ENCODE results near the gene ARHGEF6. TPM values are rescaled to one million over a fixed set of nuclear protein-coding genes. Genes with fewer than 3 reads are reported as not detected.

The ARHGEF6 gene
- total RNA-seq, 3 donors from 2014 or later, result 43.6 to 120 (median 55.8) TPM

DNA sequence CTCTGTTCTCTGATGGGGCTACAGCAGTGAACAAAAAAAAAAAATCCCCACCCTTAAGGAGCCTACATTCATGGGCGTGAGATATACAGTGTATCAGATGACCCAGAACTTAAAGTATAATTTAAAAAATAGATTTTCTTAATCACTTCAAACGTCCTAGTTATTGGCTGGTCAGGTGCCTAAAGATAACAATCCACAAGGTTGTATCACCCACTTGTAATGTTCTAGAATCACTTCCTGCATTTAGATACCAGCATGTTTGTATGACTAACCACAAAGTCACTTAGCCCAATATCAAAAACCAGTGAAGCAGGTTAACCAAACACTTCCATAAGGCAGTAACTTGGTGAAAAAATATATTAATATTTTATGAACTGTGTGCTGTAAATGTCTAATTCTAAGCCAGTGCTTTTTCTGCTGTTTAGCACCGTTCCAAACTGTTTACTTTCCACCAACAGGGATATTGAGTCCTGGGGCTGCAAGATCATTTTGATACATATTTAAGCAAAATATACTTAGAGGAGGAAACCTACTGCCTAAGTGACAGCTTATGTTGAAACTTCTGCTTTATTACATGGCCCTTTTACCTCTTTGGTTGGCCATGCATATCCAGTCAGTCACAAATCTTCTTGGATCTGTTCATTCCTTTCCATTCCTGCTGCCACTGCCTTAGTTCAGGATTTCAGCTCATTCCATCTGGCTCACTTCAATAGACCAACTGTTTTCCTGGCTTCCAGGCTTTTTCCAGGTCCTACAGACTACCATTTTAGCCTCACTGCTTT, 89.5 kb downstream of the ARHGEF6 start:
- intact Hi-C loops (cut with DNase I; ENCODE audit: low total_unique reads), result no loop called here
- no peak overlapping the region for H3K27ac ChIP-seq
- no peaks in the 10 kb centered on the region for H3K9me3 ChIP-seq

DNA sequence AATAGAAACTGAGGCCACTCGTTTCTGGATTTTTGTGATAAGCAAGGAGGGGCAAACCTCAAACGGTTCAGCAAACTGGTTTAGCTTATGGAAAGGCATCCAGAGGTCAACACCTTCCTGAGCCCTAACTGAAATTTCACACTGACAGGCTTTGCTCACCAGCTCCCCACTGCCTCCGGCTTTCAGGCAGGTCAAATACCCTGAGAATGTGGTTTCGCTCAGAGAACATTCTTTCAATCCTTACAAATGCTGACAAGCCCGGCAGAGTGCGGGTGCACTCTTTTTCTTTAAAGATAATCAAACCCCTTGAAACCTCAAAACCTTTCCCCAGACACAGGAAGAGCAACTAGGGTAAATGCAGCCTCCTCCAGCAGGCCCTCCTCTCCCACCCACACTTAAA, 91.3 kb downstream of the ARHGEF6 start:
- no peak overlapping the region for H3K27ac ChIP-seq
- H3K4me3 ChIP-seq, result no peak overlapping the region
- H3K4me1 ChIP-seq, result no peaks in the 10 kb centered on the region
- TF ChIP-seq POLR2A (IDR thresholded peaks at IDR 0.05), result no peak
- TF ChIP-seq POLR2AphosphoS5 (IDR thresholded peaks at IDR 0.05), result no peak
- TF ChIP-seq, protein P1, sequence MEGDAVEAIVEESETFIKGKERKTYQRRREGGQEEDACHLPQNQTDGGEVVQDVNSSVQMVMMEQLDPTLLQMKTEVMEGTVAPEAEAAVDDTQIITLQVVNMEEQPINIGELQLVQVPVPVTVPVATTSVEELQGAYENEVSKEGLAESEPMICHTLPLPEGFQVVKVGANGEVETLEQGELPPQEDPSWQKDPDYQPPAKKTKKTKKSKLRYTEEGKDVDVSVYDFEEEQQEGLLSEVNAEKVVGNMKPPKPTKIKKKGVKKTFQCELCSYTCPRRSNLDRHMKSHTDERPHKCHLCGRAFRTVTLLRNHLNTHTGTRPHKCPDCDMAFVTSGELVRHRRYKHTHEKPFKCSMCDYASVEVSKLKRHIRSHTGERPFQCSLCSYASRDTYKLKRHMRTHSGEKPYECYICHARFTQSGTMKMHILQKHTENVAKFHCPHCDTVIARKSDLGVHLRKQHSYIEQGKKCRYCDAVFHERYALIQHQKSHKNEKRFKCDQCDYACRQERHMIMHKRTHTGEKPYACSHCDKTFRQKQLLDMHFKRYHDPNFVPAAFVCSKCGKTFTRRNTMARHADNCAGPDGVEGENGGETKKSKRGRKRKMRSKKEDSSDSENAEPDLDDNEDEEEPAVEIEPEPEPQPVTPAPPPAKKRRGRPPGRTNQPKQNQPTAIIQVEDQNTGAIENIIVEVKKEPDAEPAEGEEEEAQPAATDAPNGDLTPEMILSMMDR (IDR thresholded peaks at IDR 0.05), result no peak
- DNase-seq (ENCODE audit: low spot score in 2 of 2), result no peak
- intact Hi-C loops (cut with DNase I; ENCODE audit: low total_unique reads), result loop anchor here (5.0 kb wide), 1 partner anchor 412 kb away; no protein-coding TSS in a partner anchor
- no peaks in the 10 kb centered on the region for H3K9me3 ChIP-seq
- H3K27me3 ChIP-seq, result peaks cover 0 to 33% of the 10 kb centered on the region in 2 donors
- no peaks in the 10 kb centered on the region for H3K36me3 ChIP-seq

More for the DNA sequence above, 89.5 kb downstream of the ARHGEF6 start:
- no peaks in the 10 kb centered on the region for H3K36me3 ChIP-seq
- no peaks in the 10 kb centered on the region for H3K4me1 ChIP-seq
- no peak overlapping the region for H3K4me3 ChIP-seq
- H3K27me3 ChIP-seq, result peaks cover 0 to 31% of the 10 kb centered on the region in 2 donors
- DNase-seq (ENCODE audit: low spot score in 2 of 2), result no peak
- TF ChIP-seq POLR2A (IDR thresholded peaks at IDR 0.05) (no peak), POLR2AphosphoS5 (IDR thresholded peaks at IDR 0.05) (no peak)
- TF ChIP-seq, protein P1 (IDR thresholded peaks at IDR 0.05), result no peak

DNA sequence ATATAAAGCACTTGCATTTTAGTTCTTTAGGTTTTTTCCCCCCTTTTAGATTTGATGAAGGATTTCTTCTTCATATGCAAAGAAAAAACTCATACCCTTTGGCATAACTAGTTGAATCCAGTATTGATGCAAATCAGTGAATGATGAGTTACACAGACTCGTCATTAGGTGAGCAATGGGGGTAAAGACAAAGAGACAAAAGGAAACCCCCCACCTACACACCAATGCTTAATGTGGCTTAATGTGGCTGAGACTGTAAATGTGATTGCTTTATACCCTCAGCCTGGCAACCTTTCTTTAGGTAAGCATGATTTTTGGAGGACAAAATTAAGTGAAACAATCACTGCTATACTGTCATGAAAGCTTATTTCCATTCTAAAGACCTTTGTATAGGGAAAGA, 93.3 kb downstream of the ARHGEF6 start:
- no peak overlapping the region for H3K27ac ChIP-seq
- no peaks in the 10 kb centered on the region for H3K9me3 ChIP-seq
- no peak overlapping the region for H3K4me3 ChIP-seq
- H3K27me3 ChIP-seq, result peaks cover 0 to 36% of the 10 kb centered on the region in 2 donors
- intact Hi-C loops (cut with DNase I; ENCODE audit: low total_unique reads), result loop anchor here (5.0 kb wide), 1 partner anchor 410 kb away; no protein-coding TSS in a partner anchor
- H3K4me1 ChIP-seq, result no peaks in the 10 kb centered on the region
- no peaks in the 10 kb centered on the region for H3K36me3 ChIP-seq
- DNase-seq (ENCODE audit: low spot score in 2 of 2), result no peak
- no peak for TF ChIP-seq POLR2AphosphoS5 (IDR thresholded peaks at IDR 0.05)

DNA sequence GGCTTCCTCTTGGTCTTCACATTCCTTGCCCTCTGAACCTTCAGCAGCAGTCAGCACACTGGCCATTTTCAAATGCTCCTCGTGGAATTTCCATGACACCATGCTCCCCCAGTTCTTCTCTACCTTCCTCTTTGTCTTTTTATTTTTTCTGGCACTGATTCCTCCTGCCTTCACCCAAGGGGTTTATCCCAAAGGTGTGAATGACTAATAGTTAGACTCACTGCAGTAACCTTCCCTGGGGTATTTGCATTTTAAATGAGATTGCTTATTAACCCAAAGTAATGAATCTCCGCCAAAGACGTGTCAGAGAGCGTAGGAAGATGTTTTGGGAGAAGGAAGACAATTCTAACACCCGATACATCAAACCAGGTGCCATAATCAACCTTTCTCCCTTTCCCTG, 96.6 kb downstream of the ARHGEF6 start:
- H3K9me3 ChIP-seq, result no peaks in the 10 kb centered on the region
- no peak overlapping the region for H3K4me3 ChIP-seq
- no peak overlapping the region for H3K27ac ChIP-seq
- no peaks in the 10 kb centered on the region for H3K36me3 ChIP-seq
- no peaks in the 10 kb centered on the region for H3K4me1 ChIP-seq
- intact Hi-C loops (cut with DNase I; ENCODE audit: low total_unique reads), result no loop called here
- TF ChIP-seq POLR2AphosphoS5 (IDR thresholded peaks at IDR 0.05) (no peak), POLR2A (IDR thresholded peaks at IDR 0.05) (no peak)
- TF ChIP-seq, protein P1 (IDR thresholded peaks at IDR 0.05), result no peak
- H3K27me3 ChIP-seq, result peaks cover 0 to 33% of the 10 kb centered on the region in 2 donors
- DNase-seq (ENCODE audit: low spot score in 2 of 2), result no peak

DNA sequence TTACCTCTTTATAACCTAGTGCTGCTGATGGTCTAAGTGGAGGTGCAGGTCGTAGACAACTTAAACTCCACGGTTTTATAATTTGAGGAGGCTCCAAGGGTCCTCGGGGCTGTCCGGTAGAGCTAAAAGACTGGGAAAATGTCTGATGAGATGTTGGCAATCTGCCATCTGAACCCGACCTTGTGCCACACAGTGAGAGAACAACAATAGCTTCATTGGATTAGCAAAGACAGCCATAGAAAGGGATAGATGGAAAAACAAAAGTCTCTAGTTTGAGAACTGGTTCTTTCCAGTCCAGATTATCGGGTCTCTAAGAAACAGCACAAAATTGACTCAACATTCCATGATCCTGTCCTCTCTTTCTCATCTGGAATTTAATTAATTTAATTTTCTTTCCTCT, 101.2 kb downstream of the ARHGEF6 start:
- Histone ChIP-seq H3K4me1 (no peaks in the 10 kb centered on the region), H3K27me3 (peaks cover 0 to 23% of the 10 kb centered on the region in 2 donors), H3K9me3 (no peaks in the 10 kb centered on the region), H3K4me3 (no peak overlapping the region), H3K27ac (no peak overlapping the region), H3K36me3 (no peaks in the 10 kb centered on the region)
- DNase-seq (ENCODE audit: low spot score in 2 of 2), result no peak
- intact Hi-C loops (cut with DNase I; ENCODE audit: low total_unique reads), result no loop called here
- TF ChIP-seq, protein P1 (IDR thresholded peaks at IDR 0.05), result no peak
- TF ChIP-seq POLR2AphosphoS5 (IDR thresholded peaks at IDR 0.05) (no peak), POLR2A (IDR thresholded peaks at IDR 0.05) (no peak)

Data from breast epithelium (tissue), 4 donors.